Raji (cell line): ENCODE results near the gene CDK5.

ENCODE experiments used
- POLR2A ChIP-seq: IDR thresholded peaks from 2 replicates; pipeline ENCODE4 v1.6.1; 2011; ENCODE audit warnings: low read depth, low read length, control low read depth; ENCODE audit not compliant: insufficient read depth

CDK5 gene

GRCh38 chr7:151081170-151082101, 23.7 kb upstream of the CDK5 start:
- no peak for TF ChIP-seq POLR2A

GRCh38 chr7:151080522-151081169, 22.9 kb upstream of the CDK5 start, which contains the start of gene FASTK:
TSS of gene FASTK (minus strand) at chr7:151080809. CDS start at chr7:151080766, 43 bp downstream.
- peak; percentile 81 for TF ChIP-seq POLR2A

- TF ChIP-seq POLR2A: no peak
Observed at GRCh38 chr7:151080067-151080521, 22.4 kb upstream of the CDK5 start.

GRCh38 chr7:151079199-151079910, 21.7 kb upstream of the CDK5 start:
- no peak for TF ChIP-seq POLR2A

- TF ChIP-seq POLR2A: peak; percentile 24; the same call in 1 of the 2 replicates
Observed at GRCh38 chr7:151078233-151079040, 20.7 kb upstream of the CDK5 start.

GRCh38 chr7:151077705-151078232, 20.1 kb upstream of the CDK5 start:
- no peak; the same call in 1 of the 2 replicates for TF ChIP-seq POLR2A

GRCh38 chr7:151076863-151077704, 19.4 kb upstream of the CDK5 start:
- no peak; the same call in 1 of the 2 replicates for TF ChIP-seq POLR2A

GRCh38 chr7:151075978-151076426, 18.3 kb upstream of the CDK5 start:
- TF ChIP-seq POLR2A: no peak

- TF ChIP-seq POLR2A: no peak
Observed at GRCh38 chr7:151075662-151075971, 17.9 kb upstream of the CDK5 start.

- no peak for TF ChIP-seq POLR2A
Observed at GRCh38 chr7:151074817-151075661, 17.3 kb upstream of the CDK5 start.

- TF ChIP-seq POLR2A: no peak
Observed at GRCh38 chr7:151073990-151074389, 16.3 kb upstream of the CDK5 start.

- TF ChIP-seq POLR2A: no peak
Observed at GRCh38 chr7:151071032-151071866, 13.6 kb upstream of the CDK5 start.
